ENCODE measurements around the gene TAF6L. TPM values are rescaled to one million over a fixed set of nuclear protein-coding genes. Genes with fewer than 3 reads are reported as not detected.

TAF6L gene
- polyA plus RNA-seq, 3 donors from 2014 or later, result 3.8 to 9.6 (median 7.3) TPM

GRCh38 chr11:62777389-62777788 is 6.2 kb downstream of the TAF6L start:
- Mint-ChIP-seq H3K4me3 (peak overlapping the region in 3 of 5 donors; percentile 7 to 63 (median 16)), H3K27me3 (ENCODE audit: low read depth in 3 of 3) (no peaks in the 10 kb centered on the region), H3K4me1 (peaks cover 7% of the 10 kb centered on the region in 2 donors), H3K36me3 (peaks cover 0 to 12% (median 4%) of the 10 kb centered on the region in 3 donors), H3K27ac (peak overlapping the region; percentile 19 to 78 (median 60)), H3K9me3 (no peaks in the 10 kb centered on the region)
- DNase-seq, result no peak

- peaks cover 7 to 8% of the 10 kb centered on the region in 2 donors for H3K4me1 Mint-ChIP-seq
- DNase-seq, result no peak
- peaks cover 0 to 12% (median 4%) of the 10 kb centered on the region in 3 donors for H3K36me3 Mint-ChIP-seq
- H3K27ac Mint-ChIP-seq, result peak overlapping the region in 1 of 6 donors; percentile 34
- no peak overlapping the region for H3K4me3 Mint-ChIP-seq
- H3K9me3 Mint-ChIP-seq, result no peaks in the 10 kb centered on the region
- H3K27me3 Mint-ChIP-seq (ENCODE audit: low read depth in 3 of 3), result no peaks in the 10 kb centered on the region
Observed at GRCh38 chr11:62778441-62778840, 7.2 kb downstream of the TAF6L start.

GRCh38 chr11:62782753-62783152 is 11.6 kb downstream of the TAF6L start:
- no peak overlapping the region for H3K27ac Mint-ChIP-seq
- peaks cover 0 to 7% (median 0%) of the 10 kb centered on the region in 3 donors for H3K27me3 Mint-ChIP-seq (ENCODE audit: low read depth in 3 of 3)
- H3K4me3 Mint-ChIP-seq, result no peak overlapping the region
- no peak for DNase-seq
- H3K36me3 Mint-ChIP-seq, result peaks cover 0 to 3% (median 0%) of the 10 kb centered on the region in 3 donors
- peaks cover 19% of the 10 kb centered on the region in 2 donors for H3K4me1 Mint-ChIP-seq
- H3K9me3 Mint-ChIP-seq, result no peaks in the 10 kb centered on the region

- Mint-ChIP-seq H3K4me1 (peaks cover 46 to 52% of the 10 kb centered on the region in 2 donors), H3K4me3 (peak overlapping the region; percentile 84 to 87 (median 86)), H3K36me3 (peaks cover 0 to 6% (median 0%) of the 10 kb centered on the region in 3 donors), H3K27me3 (ENCODE audit: low read depth in 3 of 3) (peaks cover 0 to 7% (median 0%) of the 10 kb centered on the region in 3 donors), H3K9me3 (no peaks in the 10 kb centered on the region), H3K27ac (peak overlapping the region; percentile 92 to 96 (median 95))
- peak; percentile 86 to 88 (median 87) for DNase-seq
Observed at GRCh38 chr11:62786318-62787004, 15.3 kb downstream of the TAF6L start.

- Mint-ChIP-seq H3K36me3 (peaks cover 0 to 8% (median 0%) of the 10 kb centered on the region in 3 donors), H3K27ac (peak within 1 kb of the TSS; percentile 95 to 96 (median 96)), H3K4me3 (peak within 1 kb of the TSS; percentile 93 to 96 (median 95)), H3K9me3 (no peaks in the 10 kb centered on the region), H3K27me3 (ENCODE audit: low read depth in 3 of 3) (peaks cover 0 to 7% (median 4%) of the 10 kb centered on the region in 3 donors), H3K4me1 (peaks cover 50 to 58% of the 10 kb centered on the region in 2 donors)
- peak; percentile 99 for DNase-seq
Observed at GRCh38 chr11:62787005-62787759, 16.0 kb downstream of the TAF6L start, which contains the start of gene TMEM179B. Gene TMEM179B (plus strand): TSS chr11:62787402. CDS start chr11:62787432, 30 bp downstream.

GRCh38 chr11:62788991-62789390 is 17.8 kb downstream of the TAF6L start:
- DNase-seq, result no peak
- Mint-ChIP-seq H3K9me3 (no peaks in the 10 kb centered on the region), H3K4me1 (peaks cover 54 to 64% of the 10 kb centered on the region in 2 donors), H3K36me3 (peaks cover 0 to 9% (median 0%) of the 10 kb centered on the region in 3 donors), H3K4me3 (peak overlapping the region; percentile 70 to 96 (median 95)), H3K27ac (peak overlapping the region; percentile 92 to 96 (median 95)), H3K27me3 (ENCODE audit: low read depth in 3 of 3) (peaks cover 0 to 11% (median 4%) of the 10 kb centered on the region in 3 donors)

- peaks cover 0 to 11% (median 4%) of the 10 kb centered on the region in 3 donors for H3K27me3 Mint-ChIP-seq (ENCODE audit: low read depth in 3 of 3)
- peak overlapping the region; percentile 70 to 96 (median 95) for H3K4me3 Mint-ChIP-seq
- DNase-seq, result no peak
- H3K4me1 Mint-ChIP-seq, result peaks cover 54 to 64% of the 10 kb centered on the region in 2 donors
- no peaks in the 10 kb centered on the region for H3K9me3 Mint-ChIP-seq
- peak overlapping the region; percentile 92 to 96 (median 95) for H3K27ac Mint-ChIP-seq
- peaks cover 4 to 15% (median 5%) of the 10 kb centered on the region in 3 donors for H3K36me3 Mint-ChIP-seq
Observed at GRCh38 chr11:62789576-62789975, 18.4 kb downstream of the TAF6L start.

- H3K27me3 Mint-ChIP-seq (ENCODE audit: low read depth in 3 of 3), result peaks cover 0 to 12% (median 4%) of the 10 kb centered on the region in 3 donors
- peak; percentile 85 to 87 (median 86) for DNase-seq
- H3K9me3 Mint-ChIP-seq, result no peaks in the 10 kb centered on the region
- peak within 1 kb of the TSS; percentile 82 to 96 (median 86) for H3K4me3 Mint-ChIP-seq
- H3K27ac Mint-ChIP-seq, result peak within 1 kb of the TSS; percentile 94 to 96 (median 95)
- peaks cover 48 to 53% of the 10 kb centered on the region in 2 donors for H3K4me1 Mint-ChIP-seq
- peaks cover 14 to 31% (median 19%) of the 10 kb centered on the region in 3 donors for H3K36me3 Mint-ChIP-seq
Observed at GRCh38 chr11:62791501-62792201, 20.5 kb downstream of the TAF6L start, which contains the start of gene TMEM223. Gene TMEM223 (minus strand): TSS chr11:62792006. CDS start chr11:62791994, 12 bp downstream.

DNA sequence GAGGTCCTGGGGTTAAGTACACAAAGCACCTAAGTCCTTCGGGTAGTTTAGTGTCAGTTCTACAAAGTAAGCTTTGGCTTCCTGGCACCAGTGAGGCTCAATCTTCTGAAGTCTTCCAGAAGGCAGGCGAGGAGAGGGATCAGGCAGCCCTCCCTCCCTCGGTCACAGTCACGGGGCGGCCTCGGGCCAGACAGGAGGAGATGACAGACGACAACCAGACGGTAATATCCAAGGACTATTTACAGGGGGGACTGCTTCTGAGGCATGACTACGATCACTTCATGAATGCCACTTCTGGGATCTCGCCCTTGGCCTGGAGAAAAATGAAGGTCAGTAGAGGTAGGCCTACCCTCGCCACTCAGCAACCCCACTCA is 21.0 kb downstream of the TAF6L start:
- Mint-ChIP-seq H3K36me3 (peaks cover 16 to 32% (median 19%) of the 10 kb centered on the region in 3 donors), H3K4me3 (peak overlapping the region; percentile 82 to 96 (median 86)), H3K27ac (peak overlapping the region; percentile 94 to 96 (median 95)), H3K27me3 (ENCODE audit: low read depth in 3 of 3) (peaks cover 0 to 10% (median 4%) of the 10 kb centered on the region in 3 donors), H3K4me1 (peaks cover 46 to 51% of the 10 kb centered on the region in 2 donors), H3K9me3 (no peaks in the 10 kb centered on the region)
- DNase-seq, result no peak

GRCh38 chr11:62794201-62794775 is 23.1 kb downstream of the TAF6L start:
- no peaks in the 10 kb centered on the region for H3K9me3 Mint-ChIP-seq
- H3K36me3 Mint-ChIP-seq, result peaks cover 19 to 41% (median 24%) of the 10 kb centered on the region in 3 donors
- no peak overlapping the region for H3K4me3 Mint-ChIP-seq
- H3K27ac Mint-ChIP-seq, result peak overlapping the region; percentile 37 to 83 (median 74)
- H3K27me3 Mint-ChIP-seq (ENCODE audit: low read depth in 3 of 3), result peaks cover 0 to 7% (median 4%) of the 10 kb centered on the region in 3 donors
- H3K4me1 Mint-ChIP-seq, result peaks cover 28 to 34% of the 10 kb centered on the region in 2 donors
- DNase-seq, result no peak

GRCh38 chr11:62796281-62796680 is 25.1 kb downstream of the TAF6L start:
- peaks cover 29 to 50% (median 30%) of the 10 kb centered on the region in 3 donors for H3K36me3 Mint-ChIP-seq
- peak overlapping the region in 2 of 6 donors; percentile 37 to 60 for H3K27ac Mint-ChIP-seq
- H3K4me1 Mint-ChIP-seq, result peaks cover 14% of the 10 kb centered on the region in 2 donors
- peaks cover 0 to 7% (median 4%) of the 10 kb centered on the region in 3 donors for H3K27me3 Mint-ChIP-seq (ENCODE audit: low read depth in 3 of 3)
- no peaks in the 10 kb centered on the region for H3K9me3 Mint-ChIP-seq
- no peak overlapping the region for H3K4me3 Mint-ChIP-seq
- DNase-seq, result no peak

GRCh38 chr11:62799486-62799885 is 28.3 kb downstream of the TAF6L start:
- no peak for DNase-seq
- H3K4me1 Mint-ChIP-seq, result peaks cover 13 to 14% of the 10 kb centered on the region in 2 donors
- no peak overlapping the region for H3K4me3 Mint-ChIP-seq
- peaks cover 0 to 3% (median 1%) of the 10 kb centered on the region in 3 donors for H3K27me3 Mint-ChIP-seq (ENCODE audit: low read depth in 3 of 3)
- peaks cover 32 to 56% (median 32%) of the 10 kb centered on the region in 3 donors for H3K36me3 Mint-ChIP-seq
- H3K27ac Mint-ChIP-seq, result peak overlapping the region in 2 of 6 donors; percentile 22 to 23
- H3K9me3 Mint-ChIP-seq, result peaks cover 0 to 2% (median 0%) of the 10 kb centered on the region in 6 donors
